NCI-H1694 treated with DMSO at 0.1 percent for 48 hours (cell line): ENCODE data around the gene DIS3L2.
"Not testable (repeated sequence)": the region's sequence is repeated elsewhere in the genome, so short reads cannot be mapped to it uniquely, and the experiment has no call there.

ENCODE experiments used
- DNase-seq: peaks from one replicate; lab custom pipeline; 2025; lab: John Stamatoyannopoulos, UW

The DIS3L2 gene

GRCh38 chr2:232369126-232369951, 407.8 kb downstream of the DIS3L2 start:
- no peak for DNase-seq

- DNase-seq = not testable (repeated sequence)
Measured at GRCh38 chr2:232370007-232370406, 408.5 kb downstream of the DIS3L2 start.

- DNase-seq = no peak
Measured at GRCh38 chr2:232372231-232373208, 411.0 kb downstream of the DIS3L2 start.

GRCh38 chr2:232374356-232374755, 412.8 kb downstream of the DIS3L2 start:
- no peak for DNase-seq

GRCh38 chr2:232375164-232375563, 413.7 kb downstream of the DIS3L2 start:
- no peak for DNase-seq

- DNase-seq = no peak
Measured at GRCh38 chr2:232376260-232376659, 414.7 kb downstream of the DIS3L2 start.

GRCh38 chr2:232376713-232377112, 415.2 kb downstream of the DIS3L2 start:
- no peak for DNase-seq

GRCh38 chr2:232377319-232377718, 415.8 kb downstream of the DIS3L2 start:
- DNase-seq = no peak

- DNase-seq = no peak
Measured at GRCh38 chr2:232377841-232378734, 416.6 kb downstream of the DIS3L2 start.

- not testable (repeated sequence) for DNase-seq
Measured at GRCh38 chr2:232378735-232379151, 417.2 kb downstream of the DIS3L2 start, which contains the start of gene ALPP. TSS of gene ALPP (plus strand) at chr2:232378751. CDS start at chr2:232378803, 52 bp downstream.

GRCh38 chr2:232379610-232380590, 418.4 kb downstream of the DIS3L2 start:
- not testable (repeated sequence) for DNase-seq

GRCh38 chr2:232381204-232382031, 419.9 kb downstream of the DIS3L2 start:
- DNase-seq = not testable (repeated sequence)

GRCh38 chr2:232382331-232383225, 421.1 kb downstream of the DIS3L2 start:
- no peak for DNase-seq

GRCh38 chr2:232384466-232384865, 423.0 kb downstream of the DIS3L2 start:
- DNase-seq = no peak

GRCh38 chr2:232385058-232385457, 423.5 kb downstream of the DIS3L2 start:
- not testable (repeated sequence) for DNase-seq

- no peak for DNase-seq
Measured at GRCh38 chr2:232385660-232386489, 424.4 kb downstream of the DIS3L2 start.

GRCh38 chr2:232386490-232386739, 424.9 kb downstream of the DIS3L2 start:
- DNase-seq = no peak
